HG03025 (cell line): ENCODE measurements around the gene FBXO47.
"Not testable (repeated sequence)": the region's sequence is repeated elsewhere in the genome, so short reads cannot be mapped to it uniquely, and the experiment has no call there.

Source experiments
- ATAC-seq: cut with Tn5 transposase; IDR thresholded peaks from one replicate; pipeline ENCODE4 v1.9.1; 2021; ENCODE audit warnings: mild to moderate bottlenecking, moderate library complexity; ENCODE audit not compliant: unreplicated experiment, low FRiP score

FBXO47 gene

GRCh38 chr17:38980490-38981217 lies 13.5 kb upstream of the FBXO47 start:
- no peak for ATAC-seq

DNA sequence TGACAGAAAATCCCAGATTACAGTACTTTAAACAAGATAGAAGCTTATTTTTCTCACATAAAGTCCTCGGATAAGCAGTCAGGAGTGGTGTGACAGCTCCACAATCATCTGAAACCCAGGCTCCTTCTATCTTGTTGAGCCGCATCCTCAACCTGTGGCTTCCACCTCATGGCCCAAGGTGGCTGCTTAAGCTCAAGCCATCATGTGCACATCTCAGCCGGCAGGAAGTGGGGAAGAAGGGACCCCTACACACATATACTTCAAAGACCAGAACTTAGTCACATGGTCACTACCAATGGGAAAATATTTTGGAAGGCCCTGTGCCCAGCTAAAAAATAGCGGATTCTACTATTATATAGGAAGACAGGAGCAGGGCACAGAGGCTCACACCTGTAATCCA lies 11.0 kb upstream of the FBXO47 start:
- no peak for ATAC-seq

- ATAC-seq, result not testable (repeated sequence)
Measured at GRCh38 chr17:38976187-38976551, 9.0 kb upstream of the FBXO47 start.

- ATAC-seq, result no peak
Measured at GRCh38 chr17:38970804-38971203, 3.6 kb upstream of the FBXO47 start.

DNA sequence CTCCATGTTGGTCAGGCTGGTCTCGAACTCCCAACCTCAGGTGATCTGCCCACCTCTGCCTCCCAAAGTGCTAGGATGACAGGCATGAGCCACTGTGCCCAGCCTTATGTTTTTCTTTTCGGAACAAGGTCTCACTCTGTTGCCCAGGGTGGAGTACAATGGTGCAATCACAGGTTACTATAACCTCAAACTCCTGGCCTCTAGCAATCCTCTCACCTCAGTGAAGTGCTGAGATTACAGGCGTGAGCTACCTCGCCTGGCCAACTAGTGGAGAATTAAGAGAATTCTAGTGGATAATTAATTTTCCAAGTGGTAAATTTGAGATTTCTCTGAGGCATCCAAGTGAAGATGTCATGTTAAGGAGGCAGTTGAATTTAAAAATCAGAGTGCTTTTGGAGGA lies 2.9 kb upstream of the FBXO47 start:
- ATAC-seq, result no peak

- no peak for ATAC-seq
Measured at GRCh38 chr17:38969281-38969680, 2.1 kb upstream of the FBXO47 start.

DNA sequence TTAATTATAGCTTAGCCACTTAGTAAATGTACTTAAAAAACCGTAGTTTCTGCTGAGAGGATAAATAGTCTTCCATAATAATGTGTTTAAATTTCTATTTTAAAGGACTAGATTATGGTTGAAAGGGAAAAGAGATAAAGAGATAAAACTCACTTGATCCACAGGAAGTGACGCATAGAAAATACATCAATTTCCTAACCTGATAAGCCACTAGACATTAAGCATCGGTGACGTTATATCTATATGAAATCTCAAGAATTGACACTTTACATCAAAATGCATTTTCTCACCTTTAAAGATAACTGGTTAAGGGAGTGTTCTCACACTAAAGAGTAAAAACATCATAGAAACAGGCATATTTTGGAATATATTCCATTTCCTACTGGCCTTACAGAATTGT lies 5.8 kb downstream of the FBXO47 start:
- no peak for ATAC-seq

DNA sequence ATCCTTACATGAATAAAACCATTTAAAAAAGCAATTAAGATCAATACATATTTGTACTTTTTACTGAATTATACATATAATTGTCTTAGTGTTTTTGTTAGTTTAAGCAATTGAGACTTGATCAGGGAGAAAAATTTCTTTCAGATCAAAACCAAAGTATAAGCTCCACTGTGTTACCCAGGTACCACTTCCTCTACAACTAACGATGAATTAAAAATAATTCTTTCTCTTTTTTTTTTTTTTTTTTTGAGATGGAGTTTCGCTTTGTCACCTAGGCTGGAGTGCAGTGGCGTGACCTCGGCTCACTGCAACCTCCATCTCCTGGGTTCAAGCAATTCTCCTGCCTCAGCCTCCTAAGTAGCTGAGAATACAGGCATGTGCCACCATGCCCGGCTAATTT lies 6.8 kb downstream of the FBXO47 start:
- ATAC-seq, result no peak

GRCh38 chr17:38959508-38959907 lies 7.7 kb downstream of the FBXO47 start:
- ATAC-seq, result no peak

GRCh38 chr17:38958756-38959155 lies 8.4 kb downstream of the FBXO47 start:
- ATAC-seq, result no peak

GRCh38 chr17:38958326-38958725 lies 8.9 kb downstream of the FBXO47 start:
- ATAC-seq, result no peak

DNA sequence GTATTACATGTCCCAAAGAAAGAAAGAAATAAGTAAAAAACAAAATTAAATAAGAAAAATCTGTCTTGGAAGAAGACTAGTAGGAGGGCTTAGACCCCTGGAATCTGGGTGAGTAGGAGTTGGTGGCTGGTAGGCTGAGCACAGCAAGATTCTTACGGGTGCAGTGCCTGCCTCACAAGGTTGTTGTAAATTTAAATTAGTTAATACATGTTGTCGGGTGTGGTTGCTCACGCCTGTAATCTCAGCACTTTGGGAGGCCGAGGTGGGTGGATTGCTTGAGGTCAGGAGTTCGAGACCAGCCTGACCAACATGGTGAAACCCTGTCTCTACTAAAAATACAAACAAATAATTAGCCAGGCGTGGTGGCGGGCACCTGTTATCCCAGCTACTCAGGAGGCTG lies 13.4 kb downstream of the FBXO47 start:
- ATAC-seq, result not testable (repeated sequence)

GRCh38 chr17:38947189-38947588 lies 20.0 kb downstream of the FBXO47 start:
- no peak for ATAC-seq

- no peak for ATAC-seq
Measured at GRCh38 chr17:38943607-38944006, 23.6 kb downstream of the FBXO47 start.

DNA sequence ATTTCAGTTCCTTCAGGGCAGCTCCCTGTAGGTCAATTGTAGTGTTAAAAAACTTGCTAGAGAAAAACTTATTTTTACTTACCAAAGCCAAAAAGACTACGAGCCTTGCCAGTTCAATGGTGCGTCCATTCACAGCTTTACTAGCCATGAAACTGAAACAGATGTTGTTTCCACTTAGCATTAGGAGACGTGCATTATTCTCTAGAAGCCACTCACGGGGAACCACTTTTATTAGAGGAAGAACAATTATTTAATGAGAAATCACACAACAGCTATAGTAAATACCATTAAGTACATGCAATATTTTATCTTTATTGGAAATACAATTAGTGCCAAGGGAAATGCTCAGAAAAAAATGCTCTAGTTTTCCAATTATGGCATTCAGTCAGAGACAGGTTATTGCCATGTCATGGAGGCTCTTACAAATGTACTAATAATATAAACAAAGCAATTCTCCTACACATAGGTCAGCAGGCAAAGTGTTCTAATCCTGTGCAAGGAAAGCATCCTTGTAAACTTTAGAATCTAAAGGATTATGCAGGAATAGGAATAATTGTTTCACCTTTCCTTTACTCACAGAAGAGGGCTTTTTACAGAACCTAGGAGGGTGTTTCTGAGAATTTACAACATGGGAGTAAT lies 24.4 kb downstream of the FBXO47 start:
- no peak for ATAC-seq

DNA sequence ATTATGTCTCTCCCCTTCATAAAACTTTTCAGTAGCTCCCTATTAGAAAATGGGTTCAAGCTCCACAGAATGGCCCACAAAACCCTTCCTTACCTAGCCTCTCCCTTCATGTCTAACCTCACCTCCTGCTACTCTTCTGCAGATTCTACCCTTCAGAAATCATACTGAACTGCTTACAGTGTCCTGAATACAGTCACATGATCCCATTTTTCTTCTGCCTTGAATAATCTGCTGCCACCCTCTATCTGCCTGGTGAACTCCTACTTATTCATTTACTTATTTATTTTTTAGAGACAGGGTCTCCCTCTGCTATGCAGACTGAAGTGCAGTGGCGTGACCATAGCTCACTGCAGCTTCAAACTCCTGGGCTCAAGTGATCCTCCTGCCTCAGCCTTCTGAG lies 26.8 kb downstream of the FBXO47 start:
- ATAC-seq, result no peak

GRCh38 chr17:38939987-38940386 lies 27.2 kb downstream of the FBXO47 start:
- ATAC-seq, result no peak

DNA sequence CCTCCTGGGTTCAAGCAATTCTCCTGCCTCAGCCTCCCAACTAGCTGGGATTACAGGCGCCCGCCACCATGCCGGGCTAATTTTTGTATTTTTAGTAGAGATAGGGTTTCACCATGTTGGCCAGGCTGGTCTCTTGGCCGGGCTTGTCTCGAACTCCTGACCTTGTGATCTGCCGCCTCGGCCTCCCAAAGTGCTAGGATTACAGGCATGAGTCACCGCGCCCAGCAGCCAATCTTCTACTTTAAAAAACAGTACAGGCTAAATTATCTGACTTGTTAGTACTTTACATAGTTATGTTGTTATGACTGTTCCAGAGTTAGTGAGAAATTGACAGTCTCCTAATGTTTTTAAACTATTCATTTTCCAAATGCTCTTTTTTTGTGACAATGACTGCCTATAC lies 33.2 kb downstream of the FBXO47 start:
- ATAC-seq, result not testable (repeated sequence)

DNA sequence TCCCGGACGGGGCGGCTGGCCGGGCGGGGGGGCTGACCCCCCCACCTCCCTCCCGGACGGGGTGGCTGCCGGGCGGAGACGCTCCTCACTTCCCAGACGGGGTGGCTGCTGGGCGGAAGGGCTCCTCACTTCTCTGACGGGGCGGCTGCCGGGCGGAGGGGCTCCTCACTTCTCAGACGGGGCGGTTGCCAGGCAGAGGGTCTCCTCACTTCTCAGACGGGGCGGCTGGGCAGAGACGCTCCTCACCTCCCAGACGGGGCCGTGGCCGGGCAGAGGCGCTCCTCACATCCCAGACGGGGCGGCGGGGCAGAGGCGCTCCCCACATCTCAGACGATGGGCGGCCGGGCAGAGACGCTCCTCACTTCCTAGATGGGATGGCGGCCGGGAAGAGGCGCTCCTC lies 36.4 kb downstream of the FBXO47 start:
- not testable (repeated sequence) for ATAC-seq

DNA sequence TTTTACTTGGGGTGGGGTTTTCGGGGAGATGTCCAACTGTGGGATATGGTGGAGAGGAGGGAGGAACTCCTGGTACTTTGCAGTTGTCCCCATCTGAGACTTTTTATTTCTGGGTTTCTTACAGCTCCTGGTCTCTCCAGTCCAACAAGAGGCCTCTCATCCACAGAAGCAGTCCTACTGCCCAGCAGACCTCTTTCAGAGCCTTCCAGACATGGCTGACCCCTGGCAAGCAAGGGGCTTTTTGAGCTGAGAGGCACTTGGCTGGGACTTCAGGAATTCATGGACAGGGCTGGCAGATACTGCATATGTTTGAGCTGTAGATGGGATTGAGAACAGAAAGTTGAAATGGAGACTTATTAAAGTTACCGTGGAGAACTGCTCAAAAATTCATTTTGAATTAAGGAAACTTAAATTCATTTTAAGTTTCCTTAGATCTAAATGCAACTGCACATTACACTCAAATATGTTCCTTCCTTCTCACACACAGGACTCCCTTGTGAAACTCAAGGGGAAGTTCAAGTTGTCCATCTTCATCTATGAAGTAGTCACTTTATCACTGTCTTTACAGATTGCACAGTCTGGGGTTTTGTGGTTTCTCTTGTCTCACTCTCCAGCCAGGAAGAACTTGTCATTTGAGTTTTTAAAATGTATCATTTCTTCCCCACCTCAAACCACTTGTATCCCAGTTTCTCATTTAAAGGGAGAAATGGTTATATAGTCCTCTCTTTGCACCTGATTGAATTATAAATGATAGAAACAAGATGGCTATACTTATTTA lies 40.7 kb downstream of the FBXO47 start:
- ATAC-seq, result no peak

DNA sequence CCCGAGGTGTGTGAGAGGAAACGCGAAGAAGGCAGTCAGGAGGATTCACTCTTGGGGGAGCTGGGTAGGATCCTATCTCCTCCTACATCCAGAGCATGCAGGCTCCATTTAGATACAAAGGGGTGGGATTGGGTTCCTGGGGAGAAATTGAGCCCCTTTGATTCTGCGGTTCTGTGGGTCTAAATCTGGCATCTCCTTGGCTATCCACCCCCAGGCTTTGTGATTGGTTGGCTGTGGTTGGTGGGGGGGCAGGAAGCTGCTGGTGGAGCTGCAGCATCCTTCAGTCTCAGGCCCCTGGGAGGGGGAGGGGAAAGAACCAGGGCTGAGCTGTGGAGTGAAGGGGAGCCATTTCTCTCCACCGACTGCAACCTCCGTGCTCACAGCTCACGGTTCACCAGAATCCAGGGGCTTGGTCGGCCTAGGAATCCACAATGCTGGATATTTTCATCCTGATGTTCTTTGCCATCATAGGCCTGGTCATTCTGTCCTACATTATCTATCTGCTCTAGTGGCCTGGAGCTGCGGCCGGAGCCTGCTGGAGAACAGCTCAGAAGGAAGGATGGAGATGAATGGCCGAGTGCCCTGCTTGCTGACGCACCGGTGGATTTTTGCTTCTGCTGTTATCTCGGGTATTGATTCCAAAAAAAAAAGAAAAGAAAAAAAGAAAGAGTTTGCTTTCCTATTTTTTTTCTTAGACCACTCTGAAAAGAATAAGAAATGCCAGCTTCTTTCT lies 41.8 kb downstream of the FBXO47 start, which contains the start of gene LASP1NB:
Gene LASP1NB (plus strand): TSS at position 352 of the 733 bp plus-strand sequence.
- no peak for ATAC-seq
